ENCODE data around the gene CAV1.

Gene CAV1

GRCh38 chr7:116549370-116549769, 24.5 kb downstream of the CAV1 start:
- no peak for DNase-seq
- peaks cover 4% of the 10 kb centered on the region for H3K27me3 Mint-ChIP-seq
- no peaks in the 10 kb centered on the region for H3K4me1 Mint-ChIP-seq
- no peaks in the 10 kb centered on the region for H3K36me3 Mint-ChIP-seq
- H3K9me3 Mint-ChIP-seq, result no peaks in the 10 kb centered on the region
- no peak overlapping the region for H3K4me3 Mint-ChIP-seq
- CTCF ChIA-PET, result no interaction called here
- H3K27ac Mint-ChIP-seq, result no peak overlapping the region

- Mint-ChIP-seq H3K9me3 (no peaks in the 10 kb centered on the region), H3K4me3 (no peak overlapping the region), H3K27me3 (peaks cover 9% of the 10 kb centered on the region), H3K4me1 (no peaks in the 10 kb centered on the region), H3K27ac (no peak overlapping the region), H3K36me3 (no peaks in the 10 kb centered on the region)
- CTCF ChIA-PET, result no interaction called here
- no peak for DNase-seq
These were observed 26.9 kb downstream of the CAV1 start for GRCh38 chr7:116551692-116552091.

GRCh38 chr7:116552602-116553001, 27.8 kb downstream of the CAV1 start:
- no peak for DNase-seq
- CTCF ChIA-PET, result no interaction called here

GRCh38 chr7:116553168-116553964, 28.5 kb downstream of the CAV1 start:
- no peak for DNase-seq
- H3K4me1 Mint-ChIP-seq, result no peaks in the 10 kb centered on the region
- H3K27me3 Mint-ChIP-seq, result peaks cover 14% of the 10 kb centered on the region
- no peak overlapping the region for H3K27ac Mint-ChIP-seq
- H3K9me3 Mint-ChIP-seq, result no peaks in the 10 kb centered on the region
- H3K36me3 Mint-ChIP-seq, result no peaks in the 10 kb centered on the region
- CTCF ChIA-PET, result interaction anchor here (1.1 kb wide), 1 partner anchor 27 kb away, joined by 4 read pairs; no protein-coding TSS in a partner anchor
- H3K4me3 Mint-ChIP-seq, result no peak overlapping the region

More at GRCh38 chr7:116552602-116553001, 27.8 kb downstream of the CAV1 start:
- Mint-ChIP-seq H3K9me3 (no peaks in the 10 kb centered on the region), H3K36me3 (no peaks in the 10 kb centered on the region), H3K4me1 (no peaks in the 10 kb centered on the region), H3K4me3 (no peak overlapping the region), H3K27me3 (peaks cover 11% of the 10 kb centered on the region), H3K27ac (no peak overlapping the region)

- Mint-ChIP-seq H3K27ac (no peak overlapping the region), H3K9me3 (no peaks in the 10 kb centered on the region), H3K4me3 (no peak overlapping the region), H3K4me1 (no peaks in the 10 kb centered on the region), H3K36me3 (no peaks in the 10 kb centered on the region), H3K27me3 (peaks cover 18% of the 10 kb centered on the region)
- CTCF ChIA-PET, result interaction anchor here (1.1 kb wide), 1 partner anchor 28 kb away, joined by 4 read pairs; no protein-coding TSS in a partner anchor
- no peak for DNase-seq
These were observed 29.6 kb downstream of the CAV1 start for GRCh38 chr7:116554436-116554835.

- CTCF ChIA-PET, result no interaction called here
- Mint-ChIP-seq H3K9me3 (no peaks in the 10 kb centered on the region), H3K4me3 (no peak overlapping the region), H3K27me3 (peaks cover 18% of the 10 kb centered on the region), H3K36me3 (no peaks in the 10 kb centered on the region), H3K27ac (no peak overlapping the region), H3K4me1 (no peaks in the 10 kb centered on the region)
- no peak for DNase-seq
These were observed 30.1 kb downstream of the CAV1 start for GRCh38 chr7:116554911-116555310.

- no peaks in the 10 kb centered on the region for H3K4me1 Mint-ChIP-seq
- CTCF ChIA-PET, result interaction anchor here (0.7 kb wide), 1 partner anchor 32 kb away, joined by 3 read pairs; no protein-coding TSS in a partner anchor
- no peak overlapping the region for H3K27ac Mint-ChIP-seq
- H3K27me3 Mint-ChIP-seq, result peaks cover 17% of the 10 kb centered on the region
- H3K4me3 Mint-ChIP-seq, result no peak overlapping the region
- no peaks in the 10 kb centered on the region for H3K9me3 Mint-ChIP-seq
- no peaks in the 10 kb centered on the region for H3K36me3 Mint-ChIP-seq
- no peak for DNase-seq
These were observed 32.3 kb downstream of the CAV1 start for GRCh38 chr7:116557066-116557585.

GRCh38 chr7:116557901-116558300, 33.1 kb downstream of the CAV1 start:
- Mint-ChIP-seq H3K4me3 (no peak overlapping the region), H3K36me3 (no peaks in the 10 kb centered on the region), H3K27me3 (peaks cover 22% of the 10 kb centered on the region)

GRCh38 chr7:116560021-116560970, 35.5 kb downstream of the CAV1 start:
- no peak overlapping the region for H3K27ac Mint-ChIP-seq
- CTCF ChIA-PET, result no interaction called here
- H3K27me3 Mint-ChIP-seq, result peaks cover 19% of the 10 kb centered on the region
- H3K36me3 Mint-ChIP-seq, result no peaks in the 10 kb centered on the region
- H3K4me1 Mint-ChIP-seq, result no peaks in the 10 kb centered on the region
- no peak overlapping the region for H3K4me3 Mint-ChIP-seq
- H3K9me3 Mint-ChIP-seq, result no peaks in the 10 kb centered on the region
- no peak for DNase-seq

More at GRCh38 chr7:116557901-116558300, 33.1 kb downstream of the CAV1 start:
- CTCF ChIA-PET, result interaction anchor here (0.7 kb wide), 1 partner anchor 31 kb away, joined by 3 read pairs; no protein-coding TSS in a partner anchor
- H3K4me1 Mint-ChIP-seq, result no peaks in the 10 kb centered on the region
- DNase-seq, result no peak
- H3K9me3 Mint-ChIP-seq, result no peaks in the 10 kb centered on the region
- no peak overlapping the region for H3K27ac Mint-ChIP-seq

GRCh38 chr7:116561697-116562483, 37.1 kb downstream of the CAV1 start:
- peaks cover 17% of the 10 kb centered on the region for H3K27me3 Mint-ChIP-seq
- no peak for DNase-seq
- H3K4me3 Mint-ChIP-seq, result no peak overlapping the region
- H3K27ac Mint-ChIP-seq, result no peak overlapping the region
- H3K9me3 Mint-ChIP-seq, result no peaks in the 10 kb centered on the region
- H3K4me1 Mint-ChIP-seq, result no peaks in the 10 kb centered on the region
- no peaks in the 10 kb centered on the region for H3K36me3 Mint-ChIP-seq
- CTCF ChIA-PET, result no interaction called here

- no peak overlapping the region for H3K27ac Mint-ChIP-seq
- CTCF ChIA-PET, result no interaction called here
- no peaks in the 10 kb centered on the region for H3K36me3 Mint-ChIP-seq
- no peaks in the 10 kb centered on the region for H3K9me3 Mint-ChIP-seq
- H3K27me3 Mint-ChIP-seq, result peaks cover 15% of the 10 kb centered on the region
- H3K4me1 Mint-ChIP-seq, result no peaks in the 10 kb centered on the region
- DNase-seq, result no peak
- H3K4me3 Mint-ChIP-seq, result no peak overlapping the region
These were observed 37.8 kb downstream of the CAV1 start for GRCh38 chr7:116562529-116563121.

GRCh38 chr7:116565981-116566380, 41.1 kb downstream of the CAV1 start:
- H3K27ac Mint-ChIP-seq, result no peak overlapping the region
- H3K9me3 Mint-ChIP-seq, result no peaks in the 10 kb centered on the region
- no peaks in the 10 kb centered on the region for H3K4me1 Mint-ChIP-seq
- CTCF ChIA-PET, result no interaction called here
- no peaks in the 10 kb centered on the region for H3K36me3 Mint-ChIP-seq
- peaks cover 8% of the 10 kb centered on the region for H3K27me3 Mint-ChIP-seq
- DNase-seq, result no peak
- no peak overlapping the region for H3K4me3 Mint-ChIP-seq

- H3K4me3 Mint-ChIP-seq, result no peak overlapping the region
- no peaks in the 10 kb centered on the region for H3K36me3 Mint-ChIP-seq
- CTCF ChIA-PET, result no interaction called here
- no peak for DNase-seq
- H3K4me1 Mint-ChIP-seq, result no peaks in the 10 kb centered on the region
- no peaks in the 10 kb centered on the region for H3K9me3 Mint-ChIP-seq
- H3K27ac Mint-ChIP-seq, result no peak overlapping the region
- H3K27me3 Mint-ChIP-seq, result peaks cover 8% of the 10 kb centered on the region
These were observed 41.8 kb downstream of the CAV1 start for GRCh38 chr7:116566666-116567065.

All from activated naive CD4-positive, alpha-beta T cell treated with anti-CD3 and anti-CD28 coated beads, Interleukin-2, amount 10 ng/mL, durations not matched to agents 7 days and 5 days (primary cell).